DMS53 (cell line): ENCODE results near the gene KLHL13.
A peak's percentile ranks its signal among the peaks of the same experiment; 100 is the strongest.
"Not testable (repeated sequence)": the region's sequence is repeated elsewhere in the genome, so short reads cannot be mapped to it uniquely, and the experiment has no call there.

Experiments
- DNase-seq: peaks from one replicate; lab custom pipeline; 2025; lab: John Stamatoyannopoulos, UW

KLHL13 gene

GRCh38 chrX:118116713-118117550, at the start of gene KLHL13:
Gene KLHL13 (minus strand): TSS chrX:118116810. CDS start chrX:118028473, 88,337 bp downstream.
- DNase-seq = peak; percentile 71

- DNase-seq = peak; percentile 2
Measured at GRCh38 chrX:118164138-118164537, 47.5 kb upstream of the KLHL13 start.

DNA sequence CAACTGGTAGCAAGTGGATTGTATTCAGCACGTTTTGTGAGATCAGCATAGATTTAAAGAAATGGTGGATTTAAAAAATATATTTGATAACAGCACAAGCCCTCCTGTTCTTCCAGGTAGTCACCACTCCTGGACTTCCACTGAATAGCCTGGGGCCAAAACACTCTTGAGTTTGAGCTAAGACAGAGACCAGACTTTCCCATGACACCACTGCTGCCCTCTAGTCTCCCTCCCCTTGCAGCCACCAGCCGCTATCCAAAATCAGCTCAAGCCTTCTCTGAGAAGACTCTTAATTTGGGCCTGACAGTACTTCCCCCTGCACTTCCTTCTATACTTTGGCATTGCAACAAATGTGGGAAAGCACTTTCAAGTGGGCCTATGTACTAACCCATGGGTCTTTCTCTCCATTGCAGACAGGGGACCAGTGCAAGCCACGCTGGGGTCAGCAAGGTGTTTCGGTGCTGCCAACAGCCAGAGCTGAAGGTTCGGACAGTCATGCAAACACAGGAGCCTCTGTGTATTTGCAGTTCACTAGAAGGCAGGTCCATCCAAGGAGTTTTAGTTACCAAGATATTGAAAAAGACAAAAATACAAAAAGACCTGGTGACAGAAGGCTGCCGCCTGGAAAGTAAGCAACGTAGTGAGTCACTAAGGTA, 40.5 kb upstream of the KLHL13 start:
- DNase-seq = no peak

DNA sequence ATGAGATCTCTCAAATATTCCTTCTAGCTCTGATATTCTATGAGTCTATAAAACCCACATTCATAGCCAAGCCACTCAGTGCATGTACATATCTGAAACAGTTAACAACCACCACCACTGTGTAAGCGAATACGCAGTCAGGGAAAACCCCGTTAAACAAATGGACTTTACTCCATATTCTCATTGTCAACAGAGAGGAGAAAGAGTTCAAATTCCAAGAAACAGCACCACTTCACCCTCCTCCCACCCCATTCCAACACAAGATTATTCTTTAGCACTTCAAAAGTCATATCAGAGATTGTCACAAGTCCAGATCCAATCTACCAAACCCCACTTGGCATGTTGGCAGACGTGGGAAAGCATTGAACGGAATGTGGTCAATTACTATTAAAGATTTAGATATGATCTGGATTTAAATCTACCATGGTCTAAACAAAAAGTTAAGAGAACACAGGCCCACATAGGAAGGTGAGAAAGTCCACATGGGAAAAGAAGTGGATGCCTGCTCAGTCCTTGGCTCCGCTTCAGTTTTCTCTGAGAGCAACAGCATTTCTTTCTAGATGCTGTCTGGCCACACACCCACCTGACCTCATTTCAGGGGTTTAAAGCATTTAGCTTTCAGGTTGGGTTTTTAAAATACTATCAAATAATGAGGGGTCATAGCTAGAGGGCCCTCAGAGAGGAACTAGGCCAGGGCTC, 39.8 kb upstream of the KLHL13 start:
- DNase-seq = no peak

GRCh38 chrX:118153270-118153669, 36.7 kb upstream of the KLHL13 start:
- DNase-seq = no peak

DNA sequence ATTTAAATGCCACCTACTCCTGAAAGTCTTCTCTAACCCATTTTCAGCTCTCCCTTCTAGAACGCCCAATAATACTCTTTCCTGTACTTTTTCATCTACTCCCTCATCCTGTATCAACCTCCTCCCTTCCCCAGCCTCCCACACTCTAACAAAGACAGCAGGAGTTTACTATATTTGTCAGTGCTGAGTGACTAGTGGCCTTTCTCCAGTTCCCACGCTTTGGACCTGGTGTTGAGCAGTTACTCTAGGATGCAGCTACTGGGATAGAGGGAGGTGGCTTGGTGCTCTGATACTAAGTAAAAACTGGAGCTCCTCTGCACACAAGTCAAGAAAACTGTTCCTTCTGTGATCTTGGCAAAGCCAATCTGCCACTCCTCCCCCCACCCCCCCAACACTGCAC, 36.1 kb upstream of the KLHL13 start:
- DNase-seq = no peak

DNA sequence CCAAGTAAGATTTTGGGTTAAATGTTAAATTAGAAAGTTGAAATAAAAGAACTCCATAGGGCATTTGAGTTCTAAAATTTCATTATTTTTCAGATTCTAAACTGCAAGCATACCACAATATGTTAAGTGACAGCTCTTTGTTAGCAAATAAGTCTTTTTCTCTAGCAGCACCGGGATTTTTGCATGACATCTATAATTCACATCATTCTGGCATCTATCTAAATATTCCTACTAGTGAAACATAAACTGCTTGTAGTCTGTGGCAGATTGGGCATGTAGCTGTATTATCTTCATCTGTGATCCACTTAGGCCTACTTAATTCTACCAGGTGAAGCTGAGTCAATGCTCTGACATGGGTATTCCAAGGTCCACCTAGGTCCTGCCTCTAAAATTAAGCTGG, 32.1 kb upstream of the KLHL13 start:
- DNase-seq = no peak

DNA sequence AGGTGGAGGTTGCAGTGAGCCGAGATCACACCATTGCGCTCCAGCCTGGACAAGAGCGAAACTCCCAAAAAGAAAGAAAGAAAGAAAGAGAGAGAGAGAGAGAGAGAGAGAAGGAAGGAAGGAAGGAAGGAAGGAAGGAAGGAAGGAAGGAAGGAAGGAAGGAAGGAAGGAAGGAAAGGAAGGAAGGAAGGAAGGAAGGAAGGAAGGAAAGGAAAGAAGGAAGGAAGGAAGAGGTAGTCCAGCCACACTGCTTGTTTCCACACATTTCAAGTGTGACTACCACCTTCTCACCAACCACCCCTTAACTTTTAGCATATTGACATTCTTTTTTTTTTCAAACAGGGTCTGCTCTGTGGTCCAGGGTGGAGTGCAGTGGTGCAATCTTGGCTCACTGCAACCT, 31.2 kb upstream of the KLHL13 start:
- DNase-seq = not testable (repeated sequence)

DNA sequence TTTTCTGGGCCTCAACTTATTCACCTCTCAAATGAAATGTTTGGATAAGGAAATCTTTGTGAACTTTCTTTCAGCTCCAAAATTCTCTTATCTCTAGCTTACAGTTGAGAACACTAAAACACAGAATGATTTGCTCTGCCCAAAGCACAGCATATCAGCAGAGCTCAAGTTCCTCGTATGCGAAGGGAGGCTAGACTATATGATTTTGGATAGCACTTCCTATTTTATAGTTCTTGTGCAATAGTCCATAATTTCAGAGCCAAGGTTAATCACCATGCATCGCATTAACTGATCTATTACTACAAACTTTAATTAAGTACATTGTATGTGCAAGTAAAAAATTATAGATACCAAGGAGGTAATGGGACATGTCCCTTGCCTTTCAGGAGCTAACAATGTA, 27.0 kb upstream of the KLHL13 start:
- no peak for DNase-seq

- no peak for DNase-seq
Measured at GRCh38 chrX:118131336-118131735, 14.7 kb upstream of the KLHL13 start.

- no peak for DNase-seq
Measured at GRCh38 chrX:118129681-118130080, 13.1 kb upstream of the KLHL13 start.

DNA sequence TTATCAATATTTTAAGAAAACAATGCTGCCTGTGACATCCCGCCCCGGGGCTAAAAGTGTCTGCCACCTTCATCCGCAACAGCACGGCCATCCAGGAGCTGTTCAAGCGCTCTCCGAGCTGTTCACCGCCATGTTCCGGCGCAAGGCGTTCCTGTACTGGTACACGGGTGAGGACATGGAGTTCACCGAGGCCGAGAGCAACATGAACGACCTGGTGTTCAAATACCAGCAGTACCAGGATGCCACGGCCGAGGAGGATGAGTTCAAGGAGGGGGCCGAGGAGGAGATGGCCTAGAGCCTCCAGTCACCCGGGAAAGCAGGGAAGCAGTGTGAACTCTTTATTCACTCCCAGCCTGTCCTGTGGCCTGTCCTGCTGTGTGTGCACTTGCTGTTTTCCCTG, 12.1 kb upstream of the KLHL13 start:
- DNase-seq = no peak

DNA sequence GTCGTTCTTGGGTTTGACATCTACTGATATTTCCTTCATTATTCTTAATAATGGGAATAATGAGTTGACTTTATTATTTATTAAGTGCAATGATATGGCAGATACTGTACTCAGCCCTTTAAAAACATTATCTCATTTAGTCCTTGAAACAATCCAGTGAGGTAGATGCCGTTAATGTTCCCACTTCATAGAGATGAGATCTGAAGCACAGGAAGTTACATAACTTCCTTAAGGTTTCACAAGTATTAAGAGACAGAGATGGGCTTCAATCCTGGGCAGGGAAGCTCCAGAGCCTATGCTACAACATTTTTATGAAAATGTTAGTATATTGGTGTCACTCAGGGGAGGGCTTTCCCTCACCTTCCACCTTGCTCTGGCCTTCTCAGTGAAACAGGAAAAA, 9.7 kb upstream of the KLHL13 start:
- no peak for DNase-seq

- not testable (repeated sequence) for DNase-seq
Measured at GRCh38 chrX:118124243-118124642, 7.6 kb upstream of the KLHL13 start.

DNA sequence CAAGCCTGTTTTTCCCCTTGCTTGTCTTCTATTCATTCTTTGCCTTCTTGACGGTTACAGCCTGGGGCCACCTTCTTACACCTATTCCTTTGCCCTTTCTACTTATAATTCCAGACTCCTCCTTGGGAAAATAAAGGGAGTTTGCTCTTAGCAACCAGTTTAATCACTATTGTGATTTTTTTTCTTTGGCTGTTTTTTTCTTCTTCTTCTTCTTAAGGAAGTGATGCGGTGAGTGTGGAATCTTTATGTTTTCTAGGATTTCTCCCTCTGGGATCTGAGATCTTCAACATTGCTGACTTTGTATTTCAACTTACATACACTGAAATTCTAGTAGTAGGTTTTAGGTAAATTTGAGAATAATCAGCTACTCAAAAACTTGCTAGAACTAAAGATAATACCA, 1.1 kb upstream of the KLHL13 start:
- DNase-seq = no peak

GRCh38 chrX:118115953-118116712, 477 bp downstream of the KLHL13 start:
- DNase-seq = peak; percentile 71

- DNase-seq = no peak
Measured at GRCh38 chrX:118114971-118115370, 1.6 kb downstream of the KLHL13 start.

- no peak for DNase-seq
Measured at GRCh38 chrX:118109065-118109464, 7.5 kb downstream of the KLHL13 start.

- DNase-seq = no peak
Measured at GRCh38 chrX:118108304-118108703, 8.3 kb downstream of the KLHL13 start.

DNA sequence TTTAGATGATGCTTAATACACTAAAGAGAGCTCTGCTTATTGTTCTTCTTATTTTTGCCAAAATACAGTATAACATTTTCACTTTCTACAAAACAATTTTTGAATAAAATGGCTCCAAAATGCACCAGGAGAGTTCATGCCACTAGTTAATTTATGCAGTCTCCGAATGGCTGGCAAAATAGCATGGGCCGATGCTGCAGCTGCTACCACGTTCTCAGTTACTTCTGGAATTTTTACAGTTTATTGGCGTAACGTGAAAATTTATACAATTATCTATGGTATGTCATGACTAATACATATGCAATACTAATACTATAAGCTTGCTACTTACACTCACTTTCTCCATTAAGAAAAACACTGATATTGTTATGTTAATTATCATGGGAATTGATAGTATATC, 16.5 kb downstream of the KLHL13 start:
- no peak for DNase-seq

DNA sequence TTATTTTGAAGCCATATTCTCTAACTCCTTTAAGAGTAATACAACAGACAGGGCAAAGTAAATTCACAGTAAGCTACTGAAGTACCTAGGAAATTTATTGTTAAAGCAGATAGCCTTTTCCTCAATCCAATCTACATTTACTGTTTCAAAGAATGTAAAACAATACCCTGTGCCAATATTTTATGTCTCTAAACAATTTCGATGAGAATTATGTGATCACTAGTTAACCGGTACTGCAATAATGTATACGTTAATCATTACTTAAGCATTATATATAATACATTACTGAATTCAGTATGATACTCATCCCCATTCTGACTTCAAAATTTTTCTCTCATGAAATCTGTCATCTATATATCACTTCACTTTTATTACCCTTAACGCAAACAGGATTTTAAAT, 28.5 kb downstream of the KLHL13 start:
- DNase-seq = no peak

GRCh38 chrX:118074196-118074595, 42.4 kb downstream of the KLHL13 start:
- DNase-seq = no peak
